T-helper 1 cell treated with Interleukin-12 subunit alpha and Interleukin-12 subunit beta and Interleukin-4 antibody, amounts not matched to agents 30 ng/mL and 1 ng/mL, for 36 hours (primary cell): ENCODE measurements around the gene LY6G5B. TPM values are rescaled to one million over a fixed set of nuclear protein-coding genes. Genes with fewer than 3 reads are reported as not detected.

ENCODE experiments used
- intact Hi-C: fragments of 100-400 bp; cut with micrococcal nuclease; formaldehyde crosslinking; loops from one replicate; pipeline ENCODE4 v1.15.1; 2024
- total RNA-seq: library from RNA; stranded (reverse); gene quantifications from 2 replicates; pipeline ENCODE4 v1.2.3, GENCODE V29; 2022

The LY6G5B gene
- total RNA-seq, 1 donor from 2014 or later = 27.5 TPM

- intact Hi-C loops = no loop called here
Observed at GRCh38 chr6:31639449-31639861, 30.3 kb upstream of the LY6G5B start.

DNA sequence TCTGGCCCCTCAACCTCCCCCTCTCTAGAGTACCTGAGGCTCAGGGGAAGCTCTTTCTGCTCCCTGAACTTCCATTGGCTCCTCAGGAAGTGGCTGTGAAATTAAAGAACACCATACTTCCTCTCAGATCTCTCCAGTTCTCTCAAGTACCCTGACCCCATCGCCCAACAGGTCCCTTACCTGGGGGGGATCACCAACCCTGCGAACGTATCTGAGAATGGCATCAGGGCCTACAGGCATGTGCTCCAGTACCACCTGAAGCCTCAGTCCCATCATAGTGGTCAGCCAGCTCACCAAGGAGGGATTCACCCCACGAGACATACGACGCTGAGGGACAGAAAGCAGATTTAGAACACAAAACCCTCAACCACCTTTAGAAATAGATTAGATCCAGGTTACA, 29.2 kb upstream of the LY6G5B start:
- intact Hi-C loops = no loop called here

DNA sequence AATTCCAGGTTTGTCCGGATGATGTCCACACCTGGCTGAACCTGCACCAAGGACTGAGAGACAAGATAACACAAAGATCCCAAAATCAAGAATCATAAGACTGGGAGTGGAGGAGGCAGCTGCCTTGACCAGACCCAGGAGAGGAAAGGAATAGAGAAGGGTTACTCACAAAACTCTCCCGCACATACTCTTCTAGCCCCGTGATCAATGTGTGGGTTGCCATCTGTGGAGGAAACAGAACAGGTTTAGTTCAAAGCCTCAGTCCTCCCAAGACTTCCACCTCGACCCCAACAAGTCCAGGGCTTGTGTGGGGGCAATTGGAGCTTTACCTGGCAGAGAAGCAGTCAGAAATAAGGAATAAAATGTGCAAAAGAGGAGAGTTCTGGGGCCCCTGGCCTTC, 28.4 kb upstream of the LY6G5B start:
- intact Hi-C loops = no loop called here

DNA sequence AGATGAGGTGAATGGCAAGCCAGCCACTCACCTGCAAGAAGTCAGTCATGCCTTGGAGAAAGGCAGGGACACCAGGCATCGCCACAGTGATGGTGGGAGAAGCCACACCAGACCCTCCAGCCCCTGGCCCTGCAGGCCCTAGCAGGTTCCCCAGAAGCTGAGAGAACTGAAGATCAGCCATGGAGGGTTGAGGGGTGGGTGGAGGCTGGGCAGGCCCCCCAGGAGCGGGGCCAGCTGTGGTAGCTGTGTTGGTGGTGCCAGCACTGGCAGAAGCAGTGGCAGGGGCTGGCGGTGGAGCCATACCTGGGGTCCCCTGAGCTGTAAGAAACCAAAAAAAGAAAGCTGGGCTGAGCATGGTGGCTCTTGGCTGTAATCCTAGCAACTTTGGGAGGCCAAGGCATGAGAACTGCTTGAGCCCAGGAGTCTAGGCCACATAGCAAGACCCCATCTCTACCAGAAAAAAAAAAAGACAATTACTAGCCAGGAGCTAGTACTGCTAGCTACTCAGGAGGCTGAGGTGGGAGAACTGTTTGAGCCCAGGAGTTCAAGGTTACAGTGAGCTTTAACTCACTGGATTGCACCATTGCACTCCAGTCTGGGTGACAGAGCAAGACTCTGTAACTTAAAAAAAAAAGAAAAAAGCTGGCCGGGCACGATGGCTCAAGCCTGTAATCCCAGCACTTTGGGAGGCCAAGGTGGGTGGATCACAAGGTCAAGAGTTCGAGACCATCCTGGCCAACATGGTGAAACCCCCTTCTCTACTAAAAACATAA, 26.8 kb upstream of the LY6G5B start:
- intact Hi-C loops = no loop called here

GRCh38 chr6:31643818-31644454, 25.8 kb upstream of the LY6G5B start:
- intact Hi-C loops = no loop called here

GRCh38 chr6:31645325-31645724, 24.5 kb upstream of the LY6G5B start:
- intact Hi-C loops = no loop called here

GRCh38 chr6:31651602-31652191, 18.1 kb upstream of the LY6G5B start:
- intact Hi-C loops = loop anchor here (1.0 to 5.0 kb wide), 17 partner anchors 9 to 1080 kb away; partner anchors contain the start of genes ABCF1, ABHD16A, C6orf47 and DDX39B

- intact Hi-C loops = loop anchor here (1.0 to 5.0 kb wide), 17 partner anchors 7 to 1082 kb away; partner anchors contain the start of genes ABCF1, ABHD16A, C6orf47 and DDX39B
Observed at GRCh38 chr6:31652925-31653724, 16.7 kb upstream of the LY6G5B start.

DNA sequence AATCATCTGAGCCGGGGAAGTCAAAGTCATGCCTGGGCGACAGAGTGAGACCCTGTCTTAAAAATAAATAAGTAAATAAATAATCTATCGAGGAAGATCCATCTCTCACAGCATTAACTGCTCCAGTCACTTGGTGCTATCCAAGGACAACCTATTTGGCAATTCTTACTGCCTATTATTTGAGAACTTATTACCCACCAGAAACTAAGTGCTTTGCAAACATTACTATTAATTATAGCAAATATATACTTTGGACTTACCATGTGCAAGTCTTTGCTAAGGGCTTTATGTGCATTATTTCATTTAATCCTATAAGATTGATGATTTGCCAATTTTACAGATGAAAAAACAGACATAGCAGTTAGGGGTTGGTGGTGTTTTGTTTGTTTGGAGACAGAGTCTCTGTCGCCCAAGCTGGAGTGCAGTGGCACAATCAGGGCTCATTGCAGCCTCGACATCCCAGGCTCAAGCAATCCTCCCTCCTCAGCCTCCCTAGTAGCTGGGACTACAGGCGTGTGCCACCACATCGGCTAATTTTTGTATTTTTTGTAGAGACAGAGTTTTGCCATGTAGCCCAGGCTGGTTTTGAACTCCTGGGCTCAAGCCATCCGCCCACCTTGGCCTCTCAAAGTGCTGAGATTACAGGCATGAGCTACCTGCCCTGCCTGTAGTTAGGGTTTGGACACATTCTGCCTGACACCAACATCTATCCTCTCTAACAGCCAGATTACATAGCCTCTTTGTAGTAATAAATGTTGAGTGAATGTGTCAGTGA, 15.0 kb upstream of the LY6G5B start:
- intact Hi-C loops = loop anchor here (5.0 kb wide), 3 partner anchors 157 to 543 kb away; partner anchors contain the start of gene MICB

DNA sequence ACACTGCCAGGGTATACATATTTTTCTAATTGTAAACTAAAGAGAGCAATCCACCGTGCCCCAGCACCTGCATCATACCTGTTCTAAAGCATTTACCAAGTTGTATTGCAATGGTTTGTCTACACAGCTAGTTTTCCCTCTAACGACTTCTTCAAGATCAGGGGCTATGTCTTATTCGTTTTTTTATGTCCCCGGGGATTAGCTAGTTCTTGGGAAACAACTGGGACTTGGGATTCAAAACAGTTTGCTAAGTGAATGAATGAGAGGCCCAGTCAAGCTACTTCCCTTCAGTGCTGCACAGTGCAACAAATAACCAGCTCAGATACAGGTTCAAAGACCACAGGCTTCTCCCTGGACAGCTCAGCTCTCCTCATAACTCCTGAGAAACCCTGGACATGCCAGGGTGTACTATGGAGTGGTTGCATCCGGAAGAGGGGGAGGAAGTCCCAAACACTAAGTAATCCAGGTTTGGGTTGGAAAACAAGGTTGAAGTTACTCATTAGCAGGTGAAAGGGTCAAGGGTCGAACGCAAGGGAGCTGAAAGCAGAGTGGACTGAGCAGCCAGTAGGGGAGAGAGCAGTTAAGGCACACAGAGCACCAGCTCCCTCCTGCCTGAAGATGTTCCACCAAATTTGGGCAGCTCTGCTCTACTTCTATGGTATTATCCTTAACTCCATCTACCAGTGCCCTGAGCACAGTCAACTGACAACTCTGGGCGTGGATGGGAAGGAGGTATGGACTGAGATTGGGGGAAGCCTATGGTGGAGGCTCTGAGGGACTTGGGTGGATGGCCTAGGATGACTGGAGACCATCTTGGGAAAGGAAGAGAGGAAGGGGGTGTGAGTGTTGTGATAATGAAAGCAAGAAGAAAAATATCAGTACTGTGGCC, 14.2 kb upstream of the LY6G5B start, which contains the start of gene APOM:
Gene APOM, plus strand, starts transcription at position 546 of the 889 bp plus-strand sequence. Its CDS starts 73 bp downstream, at position 619.
- intact Hi-C loops = no loop called here

- intact Hi-C loops = no loop called here
Observed at GRCh38 chr6:31657406-31658157, 12.2 kb upstream of the LY6G5B start.

DNA sequence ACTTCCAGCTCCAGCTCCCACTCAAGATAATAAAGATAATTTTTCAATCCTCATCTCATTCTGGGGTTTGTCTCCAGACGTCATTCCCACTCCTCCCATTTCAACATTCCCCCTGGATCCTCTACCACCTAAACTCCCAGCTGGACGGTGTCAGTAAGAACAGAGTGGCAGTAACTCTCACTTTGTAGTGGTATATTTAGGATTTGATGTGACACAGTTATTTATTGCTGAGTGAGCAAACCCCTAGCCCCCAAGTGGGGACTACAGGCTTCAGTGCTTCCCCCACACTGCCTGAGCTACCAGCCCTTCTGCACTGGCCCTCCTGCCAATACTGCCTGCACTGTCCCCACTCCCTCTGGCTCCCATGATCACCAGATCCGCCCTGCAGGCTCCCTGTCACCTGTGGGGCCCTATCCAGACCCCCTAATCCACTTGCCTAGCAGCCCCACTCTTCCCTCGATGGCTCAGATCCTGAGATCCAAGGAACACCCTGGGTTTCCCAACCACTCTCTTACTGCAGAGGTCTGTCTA, 11.6 kb upstream of the LY6G5B start:
- intact Hi-C loops = no loop called here

DNA sequence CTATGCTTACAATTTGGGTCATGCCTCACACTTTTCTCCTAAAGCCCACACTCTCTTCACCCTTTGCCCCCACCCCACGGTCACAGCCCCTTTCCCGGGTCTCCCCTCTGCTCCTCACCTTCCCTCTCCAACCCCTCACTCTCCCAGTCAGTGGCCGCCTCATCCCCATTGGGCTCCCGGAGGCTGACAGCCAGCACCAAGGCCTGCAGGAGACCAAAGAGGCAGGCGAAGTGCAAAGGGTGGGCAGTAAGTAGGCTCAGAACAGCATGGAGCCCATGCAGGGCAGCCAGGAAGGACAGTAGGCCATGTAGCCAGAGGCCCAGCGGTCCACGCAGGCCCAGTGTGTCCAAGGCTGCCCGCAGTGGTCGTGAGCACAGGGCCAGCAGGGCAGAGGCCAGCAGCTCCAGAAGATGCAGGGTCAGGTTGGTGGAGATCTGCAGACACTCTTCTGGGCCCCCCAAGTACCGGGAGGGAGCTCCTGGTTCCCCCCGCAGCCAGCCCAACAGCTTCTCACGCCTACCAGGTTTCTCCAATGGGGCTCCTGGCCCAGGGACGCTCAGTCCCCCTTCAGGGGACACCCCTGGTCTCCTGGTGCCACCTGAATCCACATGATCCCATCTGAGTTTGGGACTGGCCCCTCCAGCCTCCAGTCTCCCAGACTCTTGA, 10.7 kb upstream of the LY6G5B start:
- intact Hi-C loops = no loop called here

GRCh38 chr6:31659649-31660380, 10.0 kb upstream of the LY6G5B start:
- intact Hi-C loops = loop anchor here (1.0 to 10.0 kb wide), 3 partner anchors 8 to 1755 kb away; partner anchors contain the start of genes BAG6, CUTA, PHF1 and PSMB9

DNA sequence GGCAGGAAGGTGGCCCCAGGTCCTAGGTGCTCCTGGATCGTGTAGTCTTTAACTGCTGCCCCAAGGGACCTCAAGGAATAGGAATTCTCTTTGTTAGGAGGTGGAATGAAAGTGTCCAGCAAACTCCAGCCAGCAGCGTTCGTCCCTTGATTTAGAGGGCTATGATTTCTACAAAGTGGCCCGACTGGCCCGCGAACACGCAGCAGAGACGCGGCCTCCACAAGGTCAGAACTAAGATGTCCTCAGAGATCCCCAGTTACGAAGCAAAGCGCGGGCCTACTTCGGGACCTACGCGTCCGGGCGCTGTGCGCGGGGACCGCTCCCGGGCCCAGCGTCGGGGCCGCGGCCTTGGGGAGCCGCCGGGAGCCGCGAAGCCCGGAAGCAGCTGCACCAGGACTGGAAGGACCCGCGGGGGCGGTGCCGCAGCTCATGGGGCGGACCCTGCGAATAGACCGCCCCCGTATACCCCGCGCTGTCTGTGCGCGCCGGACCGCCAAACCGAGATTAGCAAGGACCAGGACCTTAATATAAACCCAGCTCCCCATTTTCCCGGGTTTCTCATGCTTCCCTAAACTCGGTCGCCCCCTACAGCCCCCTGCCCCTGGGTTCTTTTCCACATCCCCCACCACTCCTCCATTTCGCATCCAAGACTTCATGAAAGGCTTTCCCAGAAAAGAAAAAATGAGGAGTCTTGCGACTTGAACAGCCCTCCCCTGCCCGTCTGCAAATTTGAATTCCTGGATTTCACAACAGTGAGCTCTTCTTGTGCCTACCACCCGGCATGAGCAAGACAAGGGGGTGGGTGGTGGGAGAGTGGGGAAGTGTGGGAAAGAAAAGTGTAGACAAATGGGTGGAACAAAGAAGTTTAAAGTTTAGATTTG, 9.2 kb upstream of the LY6G5B start, which contains the start of gene C6orf47:
Gene C6orf47, minus strand, starts transcription at position 398 of the 881 bp plus-strand sequence. CDS start 831 bp downstream, outside the sequence.
- intact Hi-C loops = loop anchor here (1.0 to 10.0 kb wide), 3 partner anchors 8 to 1754 kb away; partner anchors contain the start of genes BAG6, CUTA, PHF1 and PSMB9
